Measurements from ENCODE around the gene MYBPC1. TPM values are rescaled to one million over a fixed set of nuclear protein-coding genes. Genes with fewer than 3 reads are reported as not detected.

The MYBPC1 gene
- total and polyA plus RNA-seq, 2 donors (not counting 1 experiment from before 2014, with no cell fraction given): not detected

DNA sequence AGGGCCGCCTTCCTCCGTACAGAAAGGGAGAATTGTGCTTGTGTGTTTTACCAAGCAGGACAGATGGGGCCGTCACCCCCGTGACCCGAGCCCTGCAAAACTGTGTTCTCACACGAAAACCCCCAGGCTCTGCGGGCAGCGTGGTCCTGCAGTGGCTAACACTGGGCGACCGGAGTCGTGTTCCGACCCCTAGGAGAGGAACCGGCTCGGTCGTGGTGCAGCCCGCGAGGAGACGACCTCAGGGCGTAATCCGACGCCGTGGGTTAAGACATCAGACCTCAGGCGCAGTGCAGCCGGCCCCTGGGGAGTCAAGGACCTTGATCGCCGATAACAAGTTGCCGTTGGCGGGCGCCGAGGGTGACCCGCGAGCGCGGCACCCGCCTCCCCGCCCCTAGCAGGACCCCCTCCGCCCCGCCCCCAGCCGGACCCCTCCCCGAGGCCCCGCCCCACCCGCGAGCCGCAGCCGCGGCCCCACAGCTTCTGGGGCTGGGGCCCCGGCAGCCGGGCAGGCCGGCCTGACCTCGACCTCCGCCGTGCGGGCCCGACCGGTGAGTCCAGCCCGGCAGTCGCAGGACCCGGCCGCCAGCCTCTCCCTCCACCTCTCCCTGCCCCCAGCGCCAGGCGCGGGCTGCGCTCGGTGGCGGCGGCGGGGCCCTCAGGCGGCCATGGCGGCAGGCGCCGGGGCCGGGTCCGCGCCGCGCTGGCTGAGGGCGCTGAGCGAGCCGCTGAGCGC is 102.6 kb downstream of the MYBPC1 start, which contains the start of gene CHPT1:
Gene CHPT1, plus strand, starts transcription at position 444 of the 733 bp plus-strand sequence. Its CDS starts 222 bp downstream, at position 666.
- under 1% methylated on average over 80 of the region's 80 CpGs for WGBS (ENCODE audit: insufficient coverage)
- Histone ChIP-seq H3K4me1 (ENCODE audit: control insufficient read depth in 2 of 2, insufficient read depth in 2 of 2, low read length in 2 of 2) (peaks cover 26 to 31% of the 10 kb centered on the region in 2 donors), H2AFZ (ENCODE audit: insufficient read depth, low read depth, low read length, poor library complexity, severe bottlenecking) (peak within 1 kb of the TSS; percentile 97), H3K36me3 (replicated peaks in 1 of 2; ENCODE audit: control extremely low read depth in 1 of 2, control insufficient read depth in 1 of 2, extremely low read depth in 1 of 2, insufficient read depth in 2 of 2, low read length in 1 of 2) (no peaks in the 10 kb centered on the region), H3K9ac (ENCODE audit: low read length) (peak within 1 kb of the TSS; percentile 90), H3K9me3 (ENCODE audit: control extremely low read depth in 1 of 3, control insufficient read depth in 2 of 3, insufficient read depth in 1 of 3, low read length in 2 of 3) (no peaks in the 10 kb centered on the region), H4K20me1 (ENCODE audit: control insufficient read depth, insufficient read depth, low read length, poor library complexity, severe bottlenecking) (no peaks in the 10 kb centered on the region), H3K79me2 (ENCODE audit: control insufficient read depth, insufficient read depth, low read length) (peaks cover 75% of the 10 kb centered on the region), H3K4me2 (replicated peaks; ENCODE audit: low read depth, low read length, poor library complexity, severe bottlenecking) (peak within 1 kb of the TSS; percentile 94), H3K27ac (ENCODE audit: low read length in 2 of 2) (peak within 1 kb of the TSS; percentile 83 to 88), H3K27me3 (replicated peaks in 1 of 4; ENCODE audit: control extremely low read depth in 1 of 4, control insufficient read depth in 3 of 4, insufficient read depth in 4 of 4, low read length in 3 of 4) (no peaks in the 10 kb centered on the region), H3K4me3 (ENCODE audit: control extremely low read depth in 1 of 5, extremely low read depth in 1 of 5, insufficient read depth in 1 of 5, low read depth in 2 of 5, low read length in 4 of 5) (peak within 1 kb of the TSS; percentile 75 to 90 (median 83))
- H3K9me3 Mint-ChIP-seq (ENCODE audit: insufficient read depth): no peaks in the 10 kb centered on the region
- ChIA-PET POLR2A (interaction anchor here (0.6 to 3.1 kb wide), 3 partner anchors 46 to 141 kb away, joined by 3 to 34 read pairs (median 11); no protein-coding TSS in a partner anchor), CTCF (interaction anchor here (0.7 to 1.9 kb wide), 6 partner anchors 17 to 126 kb away, joined by 3 to 10 read pairs (median 4); no protein-coding TSS in a partner anchor)
- TF ChIP-seq EZH2 (IDR thresholded peaks at IDR 0.05; ENCODE audit: borderline replicate concordance, insufficient read depth, low read depth, low read length, poor library complexity, severe bottlenecking): no peak
- no peak for TF ChIP-seq CTCF (IDR thresholded peaks at IDR 0.05)
- peak; percentile 87 for DNase-seq
- peaks cover 61% of the 10 kb centered on the region for H3K4me1 Mint-ChIP-seq
- H3K4me3 Mint-ChIP-seq: peak within 1 kb of the TSS; percentile 99
- ATAC-seq (ENCODE audit: low read depth): peak; percentile 79
- intact Hi-C loops (cut with micrococcal nuclease): loop anchor here (1.0 to 5.0 kb wide), 6 partner anchors 26 to 365 kb away; partner anchors contain the start of genes ARL1 and WASHC3
- no peaks in the 10 kb centered on the region for H3K27me3 Mint-ChIP-seq
- H3K27ac Mint-ChIP-seq: peak within 1 kb of the TSS; percentile 98
